ENCODE data around the gene VSTM5. TPM values are rescaled to one million over a fixed set of nuclear protein-coding genes. Genes with fewer than 3 reads are reported as not detected.

Gene VSTM5
- total and polyA plus RNA-seq, 2 donors (not counting 3 experiments of a cell fraction or from before 2014, with no cell fraction given) = 0.03 TPM; not detected in 1

GRCh38 chr11:93773601-93774200 lies 76.7 kb downstream of the VSTM5 start:
- dilution Hi-C loops (cut with MboI; ENCODE audit: extremely low pct_ligation_motif_present, low sequenced_read_pairs) (no loop called here), intact Hi-C loops (cut with micrococcal nuclease) (no loop called here)
- H3K36me3 ChIP-seq (ENCODE audit: control insufficient read depth in 2 of 2, extremely low read depth in 1 of 2, insufficient read depth in 2 of 2, low read length in 2 of 2) = no peaks in the 10 kb centered on the region
- DNase-seq (ENCODE audit: low read depth, low spot score) = no peak
- H3K27me3 ChIP-seq (ENCODE audit: control insufficient read depth in 2 of 2, insufficient read depth in 2 of 2, low read length in 2 of 2) = no peaks in the 10 kb centered on the region
- no peak overlapping the region for H2AFZ ChIP-seq (ENCODE audit: low read depth, low read length)
- H3K4me3 ChIP-seq (replicated peaks in 1 of 3; ENCODE audit: insufficient read depth in 1 of 3, low read depth in 1 of 3, low read length in 3 of 3) = no peak overlapping the region
- ChIA-PET POLR2A (no interaction called here), CTCF (interaction anchor here (1.4 to 2.7 kb wide), 2 partner anchors 10 kb away, joined by 5 to 8 read pairs; partner anchors contain the start of gene MED17)
- BruUV-seq (replicated peaks) = no TSS peak
- H3K9me1 ChIP-seq (replicated peaks; ENCODE audit: control insufficient read depth, extremely low read depth, insufficient read depth, low read length) = no peaks in the 10 kb centered on the region
- no peak overlapping the region for H3K27ac ChIP-seq (ENCODE audit: insufficient read depth, low read depth, low read length)
- TF ChIP-seq, protein P1, sequence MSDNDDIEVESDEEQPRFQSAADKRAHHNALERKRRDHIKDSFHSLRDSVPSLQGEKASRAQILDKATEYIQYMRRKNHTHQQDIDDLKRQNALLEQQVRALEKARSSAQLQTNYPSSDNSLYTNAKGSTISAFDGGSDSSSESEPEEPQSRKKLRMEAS (IDR thresholded peaks at IDR 0.05; ENCODE audit: insufficient read depth, insufficient read length) = no peak
- no peak for TF ChIP-seq FOS (IDR thresholded peaks at IDR 0.05; ENCODE audit: borderline replicate concordance, insufficient read depth, low read length)
- no peaks in the 10 kb centered on the region for H3K4me1 ChIP-seq (ENCODE audit: control insufficient read depth, extremely low read depth, insufficient read depth, low read length)
- no peak for FAIRE-seq
- no peak overlapping the region for H3K4me2 ChIP-seq (ENCODE audit: insufficient read depth, low read length)
- H3K79me2 ChIP-seq (ENCODE audit: control insufficient read depth, insufficient read depth, low read length) = no peaks in the 10 kb centered on the region
- H3K9ac ChIP-seq (replicated peaks; ENCODE audit: extremely low read depth, insufficient read depth, low read length) = no peak overlapping the region
- H4K20me1 ChIP-seq (replicated peaks; ENCODE audit: control insufficient read depth, extremely low read depth, insufficient read depth, low read length) = no peaks in the 10 kb centered on the region
- H3K9me3 ChIP-seq (replicated peaks; ENCODE audit: control insufficient read depth, insufficient read depth, low read length) = no peaks in the 10 kb centered on the region

DNA sequence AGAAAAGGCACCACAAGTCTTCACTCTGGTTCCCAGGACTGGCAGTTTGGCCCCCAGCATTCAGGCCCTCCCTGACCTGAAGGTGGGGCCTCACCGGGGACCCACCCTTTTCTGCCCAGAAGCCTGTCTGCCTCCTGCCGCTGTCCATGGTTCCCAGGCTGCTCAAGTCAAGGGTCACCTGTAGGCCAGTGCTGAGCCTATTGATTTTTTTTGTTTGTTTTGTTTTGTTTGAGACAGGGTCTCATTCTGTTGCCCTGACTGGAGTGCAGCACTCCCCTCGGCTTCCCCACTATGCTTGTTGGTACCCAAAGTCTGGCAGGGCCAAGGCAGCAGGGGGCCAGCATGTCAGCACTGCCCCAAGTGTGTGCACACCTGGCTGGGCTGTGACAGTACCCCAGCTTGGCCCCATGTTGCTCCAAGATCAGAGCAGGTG lies 77.4 kb downstream of the VSTM5 start:
- H4K20me1 ChIP-seq (replicated peaks; ENCODE audit: control insufficient read depth, extremely low read depth, insufficient read depth, low read length) = no peaks in the 10 kb centered on the region
- no peak overlapping the region for H3K9ac ChIP-seq (replicated peaks; ENCODE audit: extremely low read depth, insufficient read depth, low read length)
- no peak overlapping the region for H3K27ac ChIP-seq (ENCODE audit: insufficient read depth, low read depth, low read length)
- dilution Hi-C loops (cut with MboI; ENCODE audit: extremely low pct_ligation_motif_present, low sequenced_read_pairs) = no loop called here
- no peaks in the 10 kb centered on the region for H3K9me3 ChIP-seq (replicated peaks; ENCODE audit: control insufficient read depth, insufficient read depth, low read length)
- CTCF ChIA-PET = interaction anchor here (2.5 to 2.7 kb wide), 2 partner anchors 10 to 11 kb away, joined by 7 to 8 read pairs; partner anchors contain the start of gene MED17
- no peak overlapping the region for H2AFZ ChIP-seq (ENCODE audit: low read depth, low read length)
- FAIRE-seq (no peak), DNase-seq (ENCODE audit: low read depth, low spot score) (no peak)
- H3K27me3 ChIP-seq (ENCODE audit: control insufficient read depth in 2 of 2, insufficient read depth in 2 of 2, low read length in 2 of 2) = no peaks in the 10 kb centered on the region
- no peaks in the 10 kb centered on the region for H3K36me3 ChIP-seq (ENCODE audit: control insufficient read depth in 2 of 2, extremely low read depth in 1 of 2, insufficient read depth in 2 of 2, low read length in 2 of 2)
- H3K4me1 ChIP-seq (ENCODE audit: control insufficient read depth, extremely low read depth, insufficient read depth, low read length) = no peaks in the 10 kb centered on the region
- no peak overlapping the region for H3K4me3 ChIP-seq (replicated peaks in 1 of 3; ENCODE audit: insufficient read depth in 1 of 3, low read depth in 1 of 3, low read length in 3 of 3)
- no peaks in the 10 kb centered on the region for H3K79me2 ChIP-seq (ENCODE audit: control insufficient read depth, insufficient read depth, low read length)
- POLR2A ChIA-PET = no interaction called here
- no peaks in the 10 kb centered on the region for H3K9me1 ChIP-seq (replicated peaks; ENCODE audit: control insufficient read depth, extremely low read depth, insufficient read depth, low read length)
- TF ChIP-seq POLR2AphosphoS5 (IDR thresholded peaks at IDR 0.05; ENCODE audit: insufficient read depth, low read depth, low read length) (no peak), EZH2 (IDR thresholded peaks at IDR 0.05; ENCODE audit: borderline replicate concordance, low read depth, low read length, severe bottlenecking) (no peak), JUN (IDR thresholded peaks at IDR 0.05; ENCODE audit: borderline replicate concordance, insufficient read depth, insufficient read length, low read depth) (no peak), GATA2 (IDR thresholded peaks at IDR 0.05; ENCODE audit: insufficient read depth, insufficient read length, low read depth, low read length) (no peak), FOS (IDR thresholded peaks at IDR 0.05; ENCODE audit: borderline replicate concordance, insufficient read depth, low read length) (no peak), MYC (IDR thresholded peaks at IDR 0.05; ENCODE audit: low read depth, low read length) (no peak), POLR2A (IDR thresholded peaks at IDR 0.05; ENCODE audit: low read depth, low read length) (no peak)
- TF ChIP-seq, protein P2, sequence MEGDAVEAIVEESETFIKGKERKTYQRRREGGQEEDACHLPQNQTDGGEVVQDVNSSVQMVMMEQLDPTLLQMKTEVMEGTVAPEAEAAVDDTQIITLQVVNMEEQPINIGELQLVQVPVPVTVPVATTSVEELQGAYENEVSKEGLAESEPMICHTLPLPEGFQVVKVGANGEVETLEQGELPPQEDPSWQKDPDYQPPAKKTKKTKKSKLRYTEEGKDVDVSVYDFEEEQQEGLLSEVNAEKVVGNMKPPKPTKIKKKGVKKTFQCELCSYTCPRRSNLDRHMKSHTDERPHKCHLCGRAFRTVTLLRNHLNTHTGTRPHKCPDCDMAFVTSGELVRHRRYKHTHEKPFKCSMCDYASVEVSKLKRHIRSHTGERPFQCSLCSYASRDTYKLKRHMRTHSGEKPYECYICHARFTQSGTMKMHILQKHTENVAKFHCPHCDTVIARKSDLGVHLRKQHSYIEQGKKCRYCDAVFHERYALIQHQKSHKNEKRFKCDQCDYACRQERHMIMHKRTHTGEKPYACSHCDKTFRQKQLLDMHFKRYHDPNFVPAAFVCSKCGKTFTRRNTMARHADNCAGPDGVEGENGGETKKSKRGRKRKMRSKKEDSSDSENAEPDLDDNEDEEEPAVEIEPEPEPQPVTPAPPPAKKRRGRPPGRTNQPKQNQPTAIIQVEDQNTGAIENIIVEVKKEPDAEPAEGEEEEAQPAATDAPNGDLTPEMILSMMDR (IDR thresholded peaks at IDR 0.05; ENCODE audit: extremely low read depth in 1 of 2, insufficient read depth in 1 of 2, low read depth in 1 of 2, low read length in 2 of 2) = no peak
- TF ChIP-seq, protein P1 (IDR thresholded peaks at IDR 0.05; ENCODE audit: insufficient read depth, insufficient read length) = no peak
- no peak overlapping the region for H3K4me2 ChIP-seq (ENCODE audit: insufficient read depth, low read length)
- intact Hi-C loops (cut with micrococcal nuclease) = no loop called here
- no TSS peak for BruUV-seq (replicated peaks)

Data from endothelial cell of umbilical vein (primary cell).